HTR-8/SVneo (cell line): ENCODE measurements around the gene UBE2E2.

Source experiments
- DNase-seq: peaks from one replicate; pipeline ENCODE4 v3.0.0; 2011; ENCODE audit warnings: low spot score, mixed read lengths; ENCODE audit not compliant: insufficient read length
- FAIRE-seq: peaks from 2 replicates; lab custom pipeline; 2011; peaks lifted over from hg19 to GRCh38; lab: Jason Lieb, UNC

The UBE2E2 gene

GRCh38 chr3:23629181-23629894 is 426.2 kb downstream of the UBE2E2 start:
- DNase-seq: no peak
- no peak for FAIRE-seq

GRCh38 chr3:23633261-23633960 is 430.3 kb downstream of the UBE2E2 start:
- no peak for FAIRE-seq

DNA sequence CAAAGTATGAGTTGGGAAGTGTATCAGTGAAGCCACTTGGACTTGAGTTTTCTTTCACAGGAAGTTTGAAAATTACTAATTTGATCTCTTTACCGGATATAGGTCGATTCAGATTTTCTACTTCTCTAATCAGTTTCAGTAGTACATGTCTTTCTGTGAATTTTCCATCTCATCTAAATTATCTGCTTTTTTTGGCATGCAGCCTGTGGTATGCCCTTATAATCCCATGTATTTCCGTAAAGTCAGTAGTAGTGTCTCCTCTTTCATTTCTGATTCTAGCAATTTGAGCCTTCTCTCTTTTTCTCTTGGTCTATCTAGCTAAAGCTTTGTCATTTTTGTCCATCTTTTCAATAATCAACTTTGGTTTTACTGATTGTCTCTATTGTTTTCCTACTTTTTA is 434.2 kb downstream of the UBE2E2 start:
- DNase-seq (no peak), FAIRE-seq (no peak)

More at GRCh38 chr3:23633261-23633960, 430.3 kb downstream of the UBE2E2 start:
- no peak for DNase-seq

- no peak for FAIRE-seq
- no peak for DNase-seq
These were observed 437.5 kb downstream of the UBE2E2 start for GRCh38 chr3:23640471-23641146.
